HG03108 (cell line): ENCODE measurements around the gene TTLL1.
"Not testable (repeated sequence)": the region's sequence is repeated elsewhere in the genome, so short reads cannot be mapped to it uniquely, and the experiment has no call there.

ENCODE experiments used
- ATAC-seq: cut with Tn5 transposase; IDR thresholded peaks from one replicate; pipeline ENCODE4 v1.9.1; 2021; ENCODE audit warnings: moderate library complexity; ENCODE audit not compliant: unreplicated experiment

Gene TTLL1

GRCh38 chr22:42995654-42996053 lies 93.5 kb downstream of the TTLL1 start:
- ATAC-seq: not testable (repeated sequence)

- no peak for ATAC-seq
Observed at GRCh38 chr22:42994917-42995562, 94.2 kb downstream of the TTLL1 start.

- ATAC-seq: no peak
Observed at GRCh38 chr22:42994276-42994916, 94.8 kb downstream of the TTLL1 start.

- ATAC-seq: no peak
Observed at GRCh38 chr22:42993651-42994275, 95.4 kb downstream of the TTLL1 start.

GRCh38 chr22:42992886-42993479 lies 96.2 kb downstream of the TTLL1 start:
- ATAC-seq: no peak

DNA sequence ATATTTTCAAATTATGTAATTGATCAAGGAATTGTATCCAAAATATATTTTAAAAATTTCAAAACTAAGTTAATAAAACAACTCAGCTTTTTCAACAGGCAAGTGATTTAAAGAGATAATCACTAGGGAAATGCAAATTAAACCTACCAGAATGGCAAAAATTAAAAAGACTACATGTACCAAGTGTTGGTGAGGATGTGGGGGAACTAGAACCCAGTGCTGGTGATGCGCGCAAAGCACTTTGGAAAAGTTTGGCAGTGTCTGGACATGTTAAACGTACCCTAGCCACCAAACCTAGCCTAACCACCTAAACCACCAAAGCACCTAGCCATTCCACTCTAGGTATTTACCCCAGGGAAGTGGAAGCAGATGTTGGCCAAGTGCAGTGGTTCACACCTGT lies 97.1 kb downstream of the TTLL1 start:
- ATAC-seq: no peak

DNA sequence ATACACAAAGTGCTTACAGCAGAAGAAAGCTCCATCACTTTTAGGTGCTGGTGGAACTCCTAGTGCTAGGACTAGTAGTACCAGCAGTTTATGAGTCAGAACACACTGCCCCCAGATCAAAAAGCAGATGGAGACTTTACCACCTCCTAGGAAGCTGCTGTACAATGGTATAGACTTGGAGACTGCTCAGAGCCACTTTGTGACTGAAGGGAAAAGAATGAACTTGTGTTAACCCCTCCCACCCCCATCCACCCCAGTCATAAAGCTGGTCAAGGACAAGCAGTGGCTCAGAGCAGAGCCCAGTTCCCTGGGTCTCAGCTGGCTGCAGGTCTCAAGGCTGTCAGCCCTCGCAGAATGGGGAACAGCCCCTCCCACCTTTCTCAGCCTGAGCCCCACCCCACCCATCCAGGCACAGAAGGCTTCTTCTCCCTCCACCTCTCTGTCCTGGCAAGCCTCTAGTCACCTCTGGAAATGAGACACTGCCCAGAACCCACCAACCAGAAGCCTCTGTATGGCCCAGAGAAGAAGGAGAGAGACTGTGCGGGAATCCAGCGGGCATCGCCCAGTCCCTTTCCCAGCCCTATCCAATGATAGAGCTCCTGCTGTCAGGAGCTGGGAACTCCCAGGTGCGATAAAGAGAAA lies 98.1 kb downstream of the TTLL1 start:
- ATAC-seq: no peak

DNA sequence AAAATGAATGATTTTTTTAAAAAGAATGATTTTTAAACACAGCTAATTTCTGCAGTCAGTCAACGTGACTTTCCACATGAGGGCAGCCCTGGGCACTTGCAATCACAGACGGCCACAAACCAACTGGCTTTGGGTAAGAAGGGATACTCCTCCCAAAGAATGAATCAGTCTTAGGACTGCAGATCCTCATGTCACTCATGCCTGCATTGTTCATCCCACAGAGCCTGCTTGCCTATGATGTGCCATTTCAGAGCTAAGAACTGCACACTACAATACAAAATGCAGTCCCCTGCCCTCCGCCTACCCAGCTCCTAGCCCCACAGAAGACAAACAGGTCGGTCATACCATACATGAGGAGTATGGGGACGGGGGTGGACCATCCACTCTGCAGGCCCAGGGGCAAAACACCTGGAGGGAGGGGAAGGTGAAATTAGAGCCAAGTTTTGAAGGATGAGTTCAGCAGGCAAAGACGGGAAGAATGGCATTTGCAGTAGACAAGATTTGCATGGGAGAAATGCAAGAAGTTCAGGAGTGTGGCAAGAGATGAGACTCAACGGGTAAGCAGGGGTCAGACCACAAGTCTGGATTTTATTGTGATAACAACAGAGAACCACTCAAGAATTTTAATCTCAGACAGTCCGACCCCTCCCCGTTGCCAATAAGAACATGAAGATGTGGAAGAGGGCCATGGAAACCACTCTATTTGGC lies 98.9 kb downstream of the TTLL1 start:
- ATAC-seq: no peak
